OCI-LY7 (cell line): ENCODE measurements around the gene KCNQ1.

Experiments
- EZH2phosphoT487 ChIP-seq: fragments of 200-600 bp; sonication (generic); IDR thresholded peaks from 2 replicates; pipeline ENCODE4 v1.6.1; 2018; ENCODE audit warnings: low read depth, borderline replicate concordance, mild to moderate bottlenecking, mixed run types, antibody characterized with exemption, low read length, moderate library complexity, mixed read lengths
- TF ChIP-seq, protein P1 (sequence below): fragments of 200-600 bp; sonication (generic); conservative IDR thresholded peaks from 2 replicates; pipeline ENCODE4 v1.5.1; 2014; ENCODE audit warnings: mild to moderate bottlenecking, antibody characterized with exemption, low read length, moderate library complexity, mixed read lengths

DNA sequence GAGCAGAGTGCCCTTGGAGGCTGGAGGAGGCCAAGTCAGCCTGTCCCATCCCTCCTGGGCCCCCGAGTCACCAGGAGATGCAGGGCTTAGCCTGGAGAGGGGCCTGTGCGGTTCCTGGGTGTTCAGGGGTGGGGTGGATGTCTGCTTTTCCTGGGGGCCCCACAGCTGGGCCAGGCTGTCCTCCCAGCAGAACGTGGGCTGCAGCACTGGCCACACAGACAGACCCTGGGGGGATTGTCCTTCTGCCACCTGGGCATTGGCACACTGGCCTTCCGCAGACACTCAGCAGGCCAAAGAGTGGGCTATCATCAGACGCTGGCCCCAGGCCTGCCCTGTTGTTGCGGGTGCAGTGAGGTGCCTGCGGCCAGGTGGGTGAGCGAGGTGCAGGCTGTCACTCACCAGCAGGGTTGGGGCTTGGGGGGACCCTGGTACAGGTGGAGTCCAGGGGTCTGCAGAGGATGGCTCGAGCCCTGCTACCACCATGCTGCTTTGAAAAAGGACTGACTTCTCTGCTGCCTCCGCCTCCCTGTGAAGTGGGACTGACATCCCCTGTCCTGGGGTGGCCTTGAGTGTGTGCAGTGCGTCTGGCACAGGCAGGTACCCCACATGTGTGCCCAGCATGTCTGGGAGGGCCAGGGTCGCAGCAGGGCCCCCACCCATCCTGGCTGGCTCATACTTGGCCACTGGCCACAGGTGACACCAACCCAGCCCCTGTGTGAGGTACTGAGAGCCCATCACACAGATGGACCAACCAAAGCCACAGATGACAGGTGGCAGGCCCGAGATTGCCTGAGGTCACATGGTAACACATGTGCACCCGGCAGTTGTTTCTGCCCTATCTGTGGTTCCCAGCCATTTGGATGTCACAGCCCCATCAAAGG lies 294.0 kb downstream of the KCNQ1 start:
- TF ChIP-seq, protein P1, sequence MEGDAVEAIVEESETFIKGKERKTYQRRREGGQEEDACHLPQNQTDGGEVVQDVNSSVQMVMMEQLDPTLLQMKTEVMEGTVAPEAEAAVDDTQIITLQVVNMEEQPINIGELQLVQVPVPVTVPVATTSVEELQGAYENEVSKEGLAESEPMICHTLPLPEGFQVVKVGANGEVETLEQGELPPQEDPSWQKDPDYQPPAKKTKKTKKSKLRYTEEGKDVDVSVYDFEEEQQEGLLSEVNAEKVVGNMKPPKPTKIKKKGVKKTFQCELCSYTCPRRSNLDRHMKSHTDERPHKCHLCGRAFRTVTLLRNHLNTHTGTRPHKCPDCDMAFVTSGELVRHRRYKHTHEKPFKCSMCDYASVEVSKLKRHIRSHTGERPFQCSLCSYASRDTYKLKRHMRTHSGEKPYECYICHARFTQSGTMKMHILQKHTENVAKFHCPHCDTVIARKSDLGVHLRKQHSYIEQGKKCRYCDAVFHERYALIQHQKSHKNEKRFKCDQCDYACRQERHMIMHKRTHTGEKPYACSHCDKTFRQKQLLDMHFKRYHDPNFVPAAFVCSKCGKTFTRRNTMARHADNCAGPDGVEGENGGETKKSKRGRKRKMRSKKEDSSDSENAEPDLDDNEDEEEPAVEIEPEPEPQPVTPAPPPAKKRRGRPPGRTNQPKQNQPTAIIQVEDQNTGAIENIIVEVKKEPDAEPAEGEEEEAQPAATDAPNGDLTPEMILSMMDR, result no peak
- no peak for TF ChIP-seq EZH2phosphoT487
